T-helper 2 cell treated with Interferon-gamma antibody and Interleukin-4, amounts not matched to agents 5 μg/mL and 100 μg/mL, for 36 hours (primary cell): Measurements from ENCODE around the gene RTN4R.
A peak's percentile ranks its signal among the peaks of the same experiment; 100 is the strongest.
"Not testable (repeated sequence)": the region's sequence is repeated elsewhere in the genome, so short reads cannot be mapped to it uniquely, and the experiment has no call there.

Experiments used
- DNase-seq: peaks from one replicate; pipeline ENCODE4 v3.0.0; 2021; ENCODE audit warnings: low spot score
- H3K27ac Mint-ChIP-seq: one replicate; pipeline ENCODE4 v1.8.0; 2021; ENCODE audit warnings: mild to moderate bottlenecking, mixed read lengths
- H3K27me3 Mint-ChIP-seq: one replicate; pipeline ENCODE4 v1.8.0; 2021; ENCODE audit warnings: low read depth, mixed read lengths
- H3K36me3 Mint-ChIP-seq: one replicate; pipeline ENCODE4 v1.8.0; 2021; ENCODE audit warnings: low read depth, mixed read lengths
- H3K4me1 Mint-ChIP-seq: one replicate; pipeline ENCODE4 v1.8.0; 2021; ENCODE audit warnings: low read depth, mixed read lengths
- H3K4me3 Mint-ChIP-seq: one replicate; pipeline ENCODE4 v1.8.0; 2022; ENCODE audit warnings: mild to moderate bottlenecking, moderate library complexity, mixed read lengths
- H3K9me3 Mint-ChIP-seq: one replicate; pipeline ENCODE4 v1.8.0; 2021; ENCODE audit warnings: mixed read lengths

RTN4R gene

GRCh38 chr22:20268279-20269012 is at the start of gene RTN4R:
Gene RTN4R (minus strand): TSS chr22:20268318. CDS start chr22:20268092, 226 bp downstream.
- Mint-ChIP-seq H3K36me3 (no peaks in the 10 kb centered on the region), H3K4me3 (peak within 1 kb of the TSS; percentile 80), H3K4me1 (peaks cover 2% of the 10 kb centered on the region), H3K27ac (no peak within 1 kb of the TSS), H3K27me3 (peaks cover 4% of the 10 kb centered on the region), H3K9me3 (no peaks in the 10 kb centered on the region)
- DNase-seq, result peak; percentile 49

- peak overlapping the region; percentile 93 for H3K4me3 Mint-ChIP-seq
- not testable (repeated sequence) for H3K27me3 Mint-ChIP-seq
- peaks cover 30% of the 10 kb centered on the region for H3K4me1 Mint-ChIP-seq
These were observed 49.4 kb upstream of the RTN4R start for GRCh38 chr22:20317402-20318042.

GRCh38 chr22:20316844-20317401 is 48.8 kb upstream of the RTN4R start:
- Mint-ChIP-seq H3K4me3 (peak overlapping the region; percentile 93), H3K36me3 (peaks cover 7% of the 10 kb centered on the region), H3K9me3 (no peaks in the 10 kb centered on the region), H3K4me1 (peaks cover 27% of the 10 kb centered on the region), H3K27ac (no peak overlapping the region), H3K27me3 (no peaks in the 10 kb centered on the region)
- DNase-seq, result peak; percentile 3

More at GRCh38 chr22:20317402-20318042, 49.4 kb upstream of the RTN4R start:
- not testable (repeated sequence) for H3K9me3 Mint-ChIP-seq, H3K27ac Mint-ChIP-seq, H3K36me3 Mint-ChIP-seq
- peak; percentile 30 for DNase-seq

GRCh38 chr22:20316217-20316843 is 48.2 kb upstream of the RTN4R start:
- Mint-ChIP-seq H3K9me3 (no peaks in the 10 kb centered on the region), H3K27me3 (no peaks in the 10 kb centered on the region), H3K4me1 (peaks cover 21% of the 10 kb centered on the region), H3K36me3 (peaks cover 7% of the 10 kb centered on the region), H3K27ac (no peak overlapping the region), H3K4me3 (no peak overlapping the region)
- peak; percentile 3 for DNase-seq

GRCh38 chr22:20315337-20316216 is 47.5 kb upstream of the RTN4R start:
- Mint-ChIP-seq H3K27me3 (no peaks in the 10 kb centered on the region), H3K4me3 (no peak overlapping the region), H3K27ac (no peak overlapping the region), H3K9me3 (no peaks in the 10 kb centered on the region), H3K4me1 (peaks cover 16% of the 10 kb centered on the region), H3K36me3 (peaks cover 7% of the 10 kb centered on the region)
- peak; percentile 3 for DNase-seq

GRCh38 chr22:20314741-20315336 is 46.7 kb upstream of the RTN4R start:
- DNase-seq, result peak; percentile 3
- not testable (repeated sequence) for H3K9me3 Mint-ChIP-seq, H3K4me3 Mint-ChIP-seq, H3K36me3 Mint-ChIP-seq, H3K27me3 Mint-ChIP-seq, H3K27ac Mint-ChIP-seq
- peaks cover 15% of the 10 kb centered on the region for H3K4me1 Mint-ChIP-seq

GRCh38 chr22:20314206-20314605 is 46.1 kb upstream of the RTN4R start:
- not testable (repeated sequence) for H3K9me3 Mint-ChIP-seq, DNase-seq, H3K27me3 Mint-ChIP-seq, H3K36me3 Mint-ChIP-seq, H3K4me3 Mint-ChIP-seq, H3K27ac Mint-ChIP-seq
- peaks cover 15% of the 10 kb centered on the region for H3K4me1 Mint-ChIP-seq

GRCh38 chr22:20313306-20314077 is 45.4 kb upstream of the RTN4R start:
- not testable (repeated sequence) for H3K27ac Mint-ChIP-seq, H3K27me3 Mint-ChIP-seq, DNase-seq, H3K9me3 Mint-ChIP-seq, H3K36me3 Mint-ChIP-seq, H3K4me3 Mint-ChIP-seq
- peaks cover 15% of the 10 kb centered on the region for H3K4me1 Mint-ChIP-seq

- Mint-ChIP-seq H3K27me3 (no peaks in the 10 kb centered on the region), H3K4me3 (no peak overlapping the region), H3K4me1 (peaks cover 6% of the 10 kb centered on the region), H3K27ac (no peak overlapping the region), H3K36me3 (peaks cover under 1% of the 10 kb centered on the region), H3K9me3 (no peaks in the 10 kb centered on the region)
- no peak for DNase-seq
These were observed 44.5 kb upstream of the RTN4R start for GRCh38 chr22:20312396-20313191.

- not testable (repeated sequence) for H3K9me3 Mint-ChIP-seq, H3K36me3 Mint-ChIP-seq, H3K4me3 Mint-ChIP-seq, DNase-seq, H3K4me1 Mint-ChIP-seq, H3K27ac Mint-ChIP-seq, H3K27me3 Mint-ChIP-seq
These were observed 43.3 kb upstream of the RTN4R start for GRCh38 chr22:20311249-20312062.

- H3K36me3 Mint-ChIP-seq, H3K27me3 Mint-ChIP-seq, H3K9me3 Mint-ChIP-seq, H3K27ac Mint-ChIP-seq, H3K4me3 Mint-ChIP-seq, DNase-seq, H3K4me1 Mint-ChIP-seq: not testable (repeated sequence)
These were observed 42.7 kb upstream of the RTN4R start for GRCh38 chr22:20310773-20311172.
